Keratinocyte (primary cell): Measurements from ENCODE around the gene MUCL1. TPM values are rescaled to one million over a fixed set of nuclear protein-coding genes. Genes with fewer than 3 reads are reported as not detected.

Experiments
- DNase-seq: peaks from one replicate; pipeline ENCODE4 v3.0.0-alpha.2; 2011; ENCODE audit warnings: low read depth, missing footprints, low spot score
- FAIRE-seq: peaks from 2 replicates; lab custom pipeline; 2011; peaks lifted over from hg19 to GRCh38; lab: Jason Lieb, UNC
- H2AFZ ChIP-seq: 2 replicates; pipeline ENCODE4 v1.6.0; 2012; ENCODE audit warnings: low read length, control low read depth, inconsistent platforms; ENCODE audit not compliant: control insufficient read depth
- H3K27ac ChIP-seq: 2 replicates; pipeline ENCODE4 v1.5.1; 2011; ENCODE audit warnings: low read length; ENCODE audit not compliant: control insufficient read depth, insufficient read depth
- H3K27me3 ChIP-seq: 3 replicates; pipeline ENCODE4 v1.6.0; 2011; ENCODE audit warnings: low read length; ENCODE audit not compliant: control insufficient read depth, insufficient read depth; ENCODE audit errors: extremely low read depth
- H3K36me3 ChIP-seq, 2 experiments: 2 replicates in 1 of 2; 3 replicates in 1 of 2; pipeline ENCODE4 v1.5.1; 2011; ENCODE audit warnings: low read length in 2 of 2, mild to moderate bottlenecking in 1 of 2; ENCODE audit not compliant: control insufficient read depth in 2 of 2, insufficient read depth in 2 of 2; ENCODE audit errors: extremely low read depth in 1 of 2
- H3K4me1 ChIP-seq: 3 replicates; pipeline ENCODE4 v1.5.1; 2011; ENCODE audit warnings: low read length; ENCODE audit not compliant: control insufficient read depth, insufficient read depth; ENCODE audit errors: extremely low read depth
- H3K4me2 ChIP-seq: 3 replicates; pipeline ENCODE4 v1.6.0; 2011; ENCODE audit warnings: low read depth, low read length; ENCODE audit not compliant: control insufficient read depth, insufficient read depth; ENCODE audit errors: extremely low read depth
- H3K4me3 ChIP-seq, 3 experiments: fragments of 200-600 bp in 1 of 3; sonication (generic) in 1 of 3; 2 replicates in 2 of 3; 3 replicates in 1 of 3; pipeline ENCODE4 v1.5.1; 2011 to 2016; ENCODE audit warnings: low read length in 3 of 3, mild to moderate bottlenecking in 3 of 3, control low read depth in 2 of 3, inconsistent platforms in 1 of 3, low read depth in 1 of 3, mixed read lengths in 1 of 3, mixed run types in 1 of 3, moderate library complexity in 1 of 3; ENCODE audit not compliant: control insufficient read depth in 2 of 3, insufficient read depth in 2 of 3; ENCODE audit errors: extremely low read depth in 1 of 3
- H3K79me2 ChIP-seq: 2 replicates; pipeline ENCODE4 v1.6.0; 2012; ENCODE audit warnings: low read length; ENCODE audit not compliant: control insufficient read depth, insufficient read depth
- H3K9ac ChIP-seq: 3 replicates; pipeline ENCODE4 v1.6.0; 2011; ENCODE audit warnings: low read length; ENCODE audit not compliant: control insufficient read depth, insufficient read depth; ENCODE audit errors: extremely low read depth
- H3K9me1 ChIP-seq: 3 replicates; pipeline ENCODE4 v1.6.0; 2011; ENCODE audit warnings: low read length; ENCODE audit not compliant: control insufficient read depth, insufficient read depth; ENCODE audit errors: extremely low read depth
- H3K9me3 ChIP-seq: 2 replicates; pipeline ENCODE4 v1.5.1; 2012; ENCODE audit warnings: low read depth, low read length; ENCODE audit not compliant: control insufficient read depth
- H4K20me1 ChIP-seq: 3 replicates; pipeline ENCODE4 v1.6.0; 2011; ENCODE audit warnings: low read length; ENCODE audit not compliant: control insufficient read depth, insufficient read depth; ENCODE audit errors: extremely low read depth
- EZH2 ChIP-seq: IDR thresholded peaks from one replicate; pipeline ENCODE4 v1.6.1; 2012; ENCODE audit warnings: inconsistent platforms, mild to moderate bottlenecking, low read length, moderate library complexity
- dilution Hi-C: fragments of 300-500 bp; cut with MboI; formaldehyde crosslinking; loops from one replicate; pipeline ENCODE4 v1.7.0; 2020; ENCODE audit warnings: low sequenced_read_pairs; ENCODE audit not compliant: extremely low pct_ligation_motif_present
- polyA plus RNA-seq, 5 experiments: library from polyadenylated mRNA; depleted of rRNA in 3 of 5; stranded (reverse) in 3 of 5; stranded (forward) in 1 of 5; unstranded in 1 of 5; fragments of >200 nt; gene quantifications; 1 replicate in 1 of 5; 2 replicates in 3 of 5; 3 replicates in 1 of 5; pipeline versions ENCODE4 v1.2.1 to v1.2.3, GENCODE V29; 2011 to 2012; ENCODE audit warnings: missing spikeins in 2 of 5, low read depth in 1 of 5, low replicate concordance in 1 of 5
- TF ChIP-seq, protein P1 (sequence below), 3 experiments: IDR thresholded peaks in 1 of 3; conservative IDR thresholded peaks in 1 of 3; optimal IDR thresholded peaks in 1 of 3; 2 replicates in 2 of 3; 3 replicates in 1 of 3; pipeline versions ENCODE3 to v1.5.1; 2011; ENCODE audit warnings: low read length in 3 of 3, mild to moderate bottlenecking in 3 of 3, moderate library complexity in 2 of 3, control low read depth in 1 of 3, inconsistent platforms in 1 of 3; ENCODE audit not compliant: insufficient read depth in 2 of 3; ENCODE audit errors: extremely low read depth in 1 of 3

Gene MUCL1
- polyA plus RNA-seq, 1 donor (not counting 4 experiments of a cell fraction or from before 2014, with no cell fraction given) = 2.9 TPM

DNA sequence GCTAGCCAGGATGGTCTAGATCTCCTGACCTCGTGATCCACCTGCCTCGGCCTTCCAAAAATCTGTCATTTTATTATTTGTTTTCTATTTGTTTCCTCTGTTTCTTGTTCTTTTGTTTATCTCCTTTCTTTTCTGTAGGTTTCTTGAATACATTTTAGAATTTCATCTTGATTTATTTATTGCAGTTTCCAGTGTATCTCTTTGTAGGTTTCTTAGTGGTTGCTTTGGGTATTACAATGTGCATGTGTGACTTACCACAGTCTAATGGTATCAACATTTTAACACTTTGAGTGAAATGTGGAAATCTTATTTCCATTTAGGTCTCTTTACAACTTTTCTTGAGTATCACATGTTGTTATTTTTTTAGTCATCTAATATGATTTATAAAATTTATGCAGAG, 29.9 kb upstream of the MUCL1 start:
- Histone ChIP-seq H3K27me3 (no peaks in the 10 kb centered on the region), H3K36me3 (no peaks in the 10 kb centered on the region), H3K27ac (no peak overlapping the region), H3K9ac (no peak overlapping the region), H4K20me1 (no peaks in the 10 kb centered on the region), H3K4me1 (no peaks in the 10 kb centered on the region), H2AFZ (no peak overlapping the region), H3K4me2 (no peak overlapping the region), H3K9me1 (no peaks in the 10 kb centered on the region), H3K9me3 (no peaks in the 10 kb centered on the region), H3K4me3 (no peak overlapping the region), H3K79me2 (no peaks in the 10 kb centered on the region)
- dilution Hi-C loops = no loop called here
- DNase-seq (no peak), FAIRE-seq (no peak)
- TF ChIP-seq, protein P1, sequence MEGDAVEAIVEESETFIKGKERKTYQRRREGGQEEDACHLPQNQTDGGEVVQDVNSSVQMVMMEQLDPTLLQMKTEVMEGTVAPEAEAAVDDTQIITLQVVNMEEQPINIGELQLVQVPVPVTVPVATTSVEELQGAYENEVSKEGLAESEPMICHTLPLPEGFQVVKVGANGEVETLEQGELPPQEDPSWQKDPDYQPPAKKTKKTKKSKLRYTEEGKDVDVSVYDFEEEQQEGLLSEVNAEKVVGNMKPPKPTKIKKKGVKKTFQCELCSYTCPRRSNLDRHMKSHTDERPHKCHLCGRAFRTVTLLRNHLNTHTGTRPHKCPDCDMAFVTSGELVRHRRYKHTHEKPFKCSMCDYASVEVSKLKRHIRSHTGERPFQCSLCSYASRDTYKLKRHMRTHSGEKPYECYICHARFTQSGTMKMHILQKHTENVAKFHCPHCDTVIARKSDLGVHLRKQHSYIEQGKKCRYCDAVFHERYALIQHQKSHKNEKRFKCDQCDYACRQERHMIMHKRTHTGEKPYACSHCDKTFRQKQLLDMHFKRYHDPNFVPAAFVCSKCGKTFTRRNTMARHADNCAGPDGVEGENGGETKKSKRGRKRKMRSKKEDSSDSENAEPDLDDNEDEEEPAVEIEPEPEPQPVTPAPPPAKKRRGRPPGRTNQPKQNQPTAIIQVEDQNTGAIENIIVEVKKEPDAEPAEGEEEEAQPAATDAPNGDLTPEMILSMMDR (optimal IDR thresholded peaks at IDR 0.05 in 1 of 3, IDR thresholded peaks at IDR 0.05 in 1 of 3, conservative IDR thresholded peaks at IDR 0.05 in 1 of 3; ENCODE audit: extremely low read depth in 1 of 3, insufficient read depth in 2 of 3, low read length in 3 of 3) = peak in 1 of 3 experiments; percentile 34
- TF ChIP-seq EZH2 = no peak

DNA sequence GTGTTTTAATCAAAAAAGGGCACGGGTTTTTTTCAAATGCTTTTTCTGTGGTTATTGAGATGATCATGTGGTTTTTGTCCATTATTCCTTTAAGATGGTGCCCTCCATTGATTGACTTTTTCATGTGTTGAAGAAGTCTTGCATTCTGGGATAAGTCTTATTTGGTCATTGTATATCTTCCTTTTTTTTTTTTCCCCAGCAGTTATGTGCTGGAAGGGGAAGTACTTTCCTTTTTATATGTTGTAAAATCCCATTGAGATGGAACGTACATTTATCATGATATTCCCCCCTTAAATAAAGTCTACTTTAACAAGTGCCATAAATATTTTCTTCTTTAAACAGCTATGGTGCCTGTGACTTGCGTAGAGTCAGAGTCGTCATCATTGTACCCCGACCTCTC, 24.8 kb upstream of the MUCL1 start:
- Histone ChIP-seq H3K9me1 (no peaks in the 10 kb centered on the region), H3K4me3 (no peak overlapping the region), H3K4me2 (no peak overlapping the region), H3K27ac (no peak overlapping the region), H3K79me2 (no peaks in the 10 kb centered on the region), H3K36me3 (no peaks in the 10 kb centered on the region), H3K27me3 (no peaks in the 10 kb centered on the region), H3K4me1 (no peaks in the 10 kb centered on the region), H3K9me3 (no peaks in the 10 kb centered on the region), H4K20me1 (no peaks in the 10 kb centered on the region), H3K9ac (no peak overlapping the region), H2AFZ (no peak overlapping the region)
- DNase-seq (no peak), FAIRE-seq (no peak)
- TF ChIP-seq, protein P1 (optimal IDR thresholded peaks at IDR 0.05 in 1 of 3, IDR thresholded peaks at IDR 0.05 in 1 of 3, conservative IDR thresholded peaks at IDR 0.05 in 1 of 3; ENCODE audit: extremely low read depth in 1 of 3, insufficient read depth in 2 of 3, low read length in 3 of 3) = no peak
- TF ChIP-seq EZH2 = no peak
- dilution Hi-C loops = no loop called here
